Lower leg skin (tissue), 4 donors: ENCODE results near the gene PDGFD. TPM values are rescaled to one million over a fixed set of nuclear protein-coding genes. Genes with fewer than 3 reads are reported as not detected.

Source experiments
- DNase-seq, 2 donors: peaks; one replicate each; pipeline ENCODE4 v3.0.0-alpha.2; 2019; ENCODE audit warnings: low spot score in 2 of 2
- H3K4me3 ChIP-seq: fragments of 200-600 bp; sonication (generic); 2 replicates; pipeline ENCODE4 v1.5.1; 2017; ENCODE audit warnings: mild to moderate bottlenecking, low read depth; ENCODE audit not compliant: poor library complexity, severe bottlenecking
- POLR2A ChIP-seq, 2 donors: fragments of 450-650 bp; IDR thresholded peaks; one replicate each; pipeline ENCODE4 v1.6.1; 2016 to 2017; ENCODE audit warnings: antibody characterized with exemption in 2 of 2, mild to moderate bottlenecking in 1 of 2, moderate library complexity in 1 of 2
- WGBS, 2 donors: methylation state at CpG; one replicate each; pipeline ENCODE4 v1.1.5; 2018; 5-methylcytosine and 5-hydroxymethylcytosine counted together
- intact Hi-C: fragments of 100-400 bp; cut with DNase I; formaldehyde crosslinking; loops from one replicate; pipeline ENCODE4 v1.15.0; 2023; ENCODE audit warnings: low total_unique reads
- total RNA-seq, 4 donors: library from RNA; depleted of rRNA; stranded (reverse); fragments of >200 nt; gene quantifications; one replicate each; pipeline ENCODE4 v1.1.0, GENCODE V29; 2016
- TF ChIP-seq, protein P1 (sequence below), 3 donors: fragments of 450-650 bp; IDR thresholded peaks; one replicate each; pipeline ENCODE4 v1.5.1; 2016; ENCODE audit warnings: antibody characterized with exemption in 3 of 3, mild to moderate bottlenecking in 3 of 3, moderate library complexity in 2 of 3

The PDGFD gene
- total RNA-seq, 4 donors from 2014 or later = 6.8 to 15.1 (median 10.5) TPM

DNA sequence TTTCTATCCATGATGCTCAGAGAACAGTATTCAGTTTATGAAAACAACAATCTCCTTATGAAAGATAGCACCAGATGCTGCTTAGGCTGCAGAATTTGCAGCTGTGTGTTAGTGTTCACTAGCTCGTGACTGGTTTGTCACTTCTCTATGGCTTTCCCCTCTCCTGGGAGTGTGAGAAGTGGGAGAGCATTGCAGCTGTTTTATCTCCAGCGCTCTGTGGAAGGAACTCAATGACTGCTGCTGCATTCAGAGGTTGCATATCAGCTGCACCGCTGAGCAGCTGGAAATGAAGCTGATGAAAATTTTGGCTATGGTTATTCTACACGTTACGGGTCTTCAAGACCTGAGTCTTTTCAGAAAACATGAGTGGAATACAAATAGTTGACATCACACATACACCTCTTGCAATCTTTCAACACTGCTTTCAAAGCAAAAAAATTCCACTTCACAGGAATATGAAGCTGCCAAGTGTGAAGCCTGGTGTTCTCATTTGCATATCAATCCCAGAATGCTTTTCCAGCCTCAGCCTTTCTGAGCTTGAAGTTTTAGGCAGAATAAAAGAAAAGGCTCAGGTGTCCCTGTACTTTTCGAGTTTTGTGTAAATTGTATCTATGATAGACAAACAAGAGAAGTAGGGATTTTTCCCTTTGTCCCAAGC lies 276.8 kb downstream of the PDGFD start:
- 53 to 58% methylated on average over 6 of the region's 6 CpGs for WGBS, 2 donors
- intact Hi-C loops = no loop called here
- no peak overlapping the region for H3K4me3 ChIP-seq
- TF ChIP-seq, protein P1, sequence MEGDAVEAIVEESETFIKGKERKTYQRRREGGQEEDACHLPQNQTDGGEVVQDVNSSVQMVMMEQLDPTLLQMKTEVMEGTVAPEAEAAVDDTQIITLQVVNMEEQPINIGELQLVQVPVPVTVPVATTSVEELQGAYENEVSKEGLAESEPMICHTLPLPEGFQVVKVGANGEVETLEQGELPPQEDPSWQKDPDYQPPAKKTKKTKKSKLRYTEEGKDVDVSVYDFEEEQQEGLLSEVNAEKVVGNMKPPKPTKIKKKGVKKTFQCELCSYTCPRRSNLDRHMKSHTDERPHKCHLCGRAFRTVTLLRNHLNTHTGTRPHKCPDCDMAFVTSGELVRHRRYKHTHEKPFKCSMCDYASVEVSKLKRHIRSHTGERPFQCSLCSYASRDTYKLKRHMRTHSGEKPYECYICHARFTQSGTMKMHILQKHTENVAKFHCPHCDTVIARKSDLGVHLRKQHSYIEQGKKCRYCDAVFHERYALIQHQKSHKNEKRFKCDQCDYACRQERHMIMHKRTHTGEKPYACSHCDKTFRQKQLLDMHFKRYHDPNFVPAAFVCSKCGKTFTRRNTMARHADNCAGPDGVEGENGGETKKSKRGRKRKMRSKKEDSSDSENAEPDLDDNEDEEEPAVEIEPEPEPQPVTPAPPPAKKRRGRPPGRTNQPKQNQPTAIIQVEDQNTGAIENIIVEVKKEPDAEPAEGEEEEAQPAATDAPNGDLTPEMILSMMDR (IDR thresholded peaks at IDR 0.05) = no peak
- no peak for TF ChIP-seq POLR2A (IDR thresholded peaks at IDR 0.05)
- no peak for DNase-seq

DNA sequence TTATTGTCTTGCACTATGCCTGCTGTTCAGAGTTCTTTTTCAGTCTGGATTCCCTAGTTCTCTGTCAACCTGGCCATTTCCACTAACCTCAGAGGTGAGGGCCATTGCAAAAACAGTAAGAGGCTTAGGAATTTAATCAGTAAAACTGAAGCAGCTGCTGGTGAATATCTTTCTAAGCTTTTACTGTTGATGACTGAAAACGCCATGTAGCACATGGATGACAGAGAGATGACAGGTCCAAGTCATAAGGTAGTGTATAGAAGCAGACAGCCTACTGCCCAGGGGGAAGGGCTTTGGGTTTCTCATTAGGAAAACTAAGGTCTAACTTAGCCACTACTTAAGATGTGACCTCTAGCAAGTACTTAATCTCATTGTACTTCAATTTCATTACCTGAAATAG lies 280.1 kb downstream of the PDGFD start:
- 76 to 86% methylated on average over 1 of the region's 1 CpG for WGBS, 2 donors
- TF ChIP-seq POLR2A (IDR thresholded peaks at IDR 0.05) = no peak
- TF ChIP-seq, protein P1 (IDR thresholded peaks at IDR 0.05) = no peak
- intact Hi-C loops = no loop called here

DNA sequence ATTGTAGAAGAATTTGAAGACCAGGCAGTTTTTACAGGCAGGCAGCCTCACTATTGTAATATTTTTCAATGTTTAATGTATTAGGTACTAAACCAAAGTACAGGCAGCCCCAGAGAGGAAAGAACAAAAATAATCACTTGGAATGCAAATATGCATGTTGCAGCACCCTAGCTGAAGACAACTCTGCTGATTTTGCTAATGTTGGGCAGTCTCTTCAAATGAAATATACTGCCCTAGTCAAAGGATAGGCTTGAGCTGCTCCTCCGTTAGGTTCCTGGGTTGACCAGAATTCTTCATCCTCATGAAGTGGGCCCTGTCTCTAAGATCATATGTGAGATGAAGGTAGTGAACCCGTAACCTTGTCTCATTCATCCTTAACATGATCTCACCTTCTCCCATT lies 280.7 kb downstream of the PDGFD start:
- WGBS, 2 donors = 97 to 98% methylated on average over 2 of the region's 2 CpGs
- DNase-seq = no peak
- intact Hi-C loops = no loop called here
- TF ChIP-seq, protein P1 (IDR thresholded peaks at IDR 0.05) = no peak
- TF ChIP-seq POLR2A (IDR thresholded peaks at IDR 0.05) = no peak
- H3K4me3 ChIP-seq = no peak overlapping the region

More for the DNA sequence above, 280.1 kb downstream of the PDGFD start:
- H3K4me3 ChIP-seq = no peak overlapping the region
- DNase-seq = no peak

DNA sequence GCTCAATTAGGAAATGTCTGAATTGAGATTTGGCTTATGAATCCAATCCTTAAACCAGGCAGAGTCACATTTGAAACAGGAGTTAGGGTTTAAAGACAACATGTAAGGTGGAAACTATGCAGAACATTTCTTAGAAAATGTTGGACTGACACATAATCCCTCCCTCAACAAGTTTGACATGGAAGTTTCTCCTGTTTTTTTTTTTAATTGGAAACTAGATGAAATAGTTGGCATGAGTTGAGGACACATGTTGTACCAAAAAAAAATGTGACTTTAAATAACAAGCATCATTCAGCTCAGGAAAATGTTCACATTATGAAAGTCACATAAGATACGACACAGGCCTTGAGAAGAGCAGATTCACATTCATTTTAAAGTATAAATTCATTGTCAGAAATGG lies 282.4 kb downstream of the PDGFD start:
- no peak for DNase-seq
- TF ChIP-seq, protein P1 (IDR thresholded peaks at IDR 0.05) = no peak
- no peak for TF ChIP-seq POLR2A (IDR thresholded peaks at IDR 0.05)
- WGBS, 2 donors = 38 to 42% methylated on average over 1 of the region's 1 CpG
- intact Hi-C loops = no loop called here
- no peak overlapping the region for H3K4me3 ChIP-seq

DNA sequence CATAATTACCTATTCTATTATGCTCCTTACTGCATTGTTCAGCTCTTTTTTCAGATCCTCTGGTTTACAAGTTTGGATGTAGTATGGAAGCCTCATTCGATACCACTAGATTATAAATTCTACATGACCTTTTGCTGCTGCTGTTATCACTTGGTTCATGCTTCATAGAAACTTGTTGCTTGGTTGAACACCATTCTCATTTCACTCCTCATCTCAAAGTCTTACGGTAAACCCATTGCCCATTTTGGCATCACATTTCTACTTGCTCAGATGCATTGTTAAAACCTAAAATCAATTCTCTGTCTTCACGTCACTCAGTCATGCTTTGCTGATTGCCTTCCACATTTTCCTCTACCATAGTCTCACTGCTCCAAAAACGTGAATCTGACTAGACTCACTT lies 283.0 kb downstream of the PDGFD start:
- H3K4me3 ChIP-seq = no peak overlapping the region
- TF ChIP-seq, protein P1 (IDR thresholded peaks at IDR 0.05) = no peak
- TF ChIP-seq POLR2A (IDR thresholded peaks at IDR 0.05) = no peak
- 85% methylated on average over 4 of the region's 4 CpGs for WGBS, 2 donors
- no peak for DNase-seq
- intact Hi-C loops = no loop called here

DNA sequence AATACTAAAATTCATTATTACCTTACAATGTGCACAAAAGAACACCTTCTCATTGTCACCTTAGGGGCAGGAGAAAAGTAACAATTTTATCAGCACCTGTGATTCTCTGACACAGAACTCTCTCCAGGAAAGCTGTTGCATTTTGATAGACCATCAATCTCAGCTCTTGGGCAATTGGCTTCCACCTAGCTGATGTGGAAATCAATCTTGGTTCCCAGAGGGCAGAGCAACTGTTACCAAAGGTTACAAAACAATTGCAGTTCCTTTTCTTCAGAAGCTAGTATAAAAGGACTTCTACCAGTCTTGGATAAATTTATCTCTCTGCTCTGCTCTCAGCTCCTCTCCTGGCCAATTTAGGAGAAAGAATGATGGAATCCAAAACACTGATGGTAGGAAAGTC lies 285.3 kb downstream of the PDGFD start:
- H3K4me3 ChIP-seq = no peak overlapping the region
- DNase-seq = peak in 1 of 2 donors; percentile 39
- TF ChIP-seq, protein P1 (IDR thresholded peaks at IDR 0.05) = no peak
- TF ChIP-seq POLR2A (IDR thresholded peaks at IDR 0.05) = no peak
- intact Hi-C loops = no loop called here
